ENCODE results near the gene CLCNKB. TPM values are rescaled to one million over a fixed set of nuclear protein-coding genes. Genes with fewer than 3 reads are reported as not detected.

Gene CLCNKB
- total and polyA plus RNA-seq, 2 of the 13 experiments (the other 11 are each of a cell fraction or from before 2014, with no cell fraction given), result 0.04 TPM; not detected in 1

DNA sequence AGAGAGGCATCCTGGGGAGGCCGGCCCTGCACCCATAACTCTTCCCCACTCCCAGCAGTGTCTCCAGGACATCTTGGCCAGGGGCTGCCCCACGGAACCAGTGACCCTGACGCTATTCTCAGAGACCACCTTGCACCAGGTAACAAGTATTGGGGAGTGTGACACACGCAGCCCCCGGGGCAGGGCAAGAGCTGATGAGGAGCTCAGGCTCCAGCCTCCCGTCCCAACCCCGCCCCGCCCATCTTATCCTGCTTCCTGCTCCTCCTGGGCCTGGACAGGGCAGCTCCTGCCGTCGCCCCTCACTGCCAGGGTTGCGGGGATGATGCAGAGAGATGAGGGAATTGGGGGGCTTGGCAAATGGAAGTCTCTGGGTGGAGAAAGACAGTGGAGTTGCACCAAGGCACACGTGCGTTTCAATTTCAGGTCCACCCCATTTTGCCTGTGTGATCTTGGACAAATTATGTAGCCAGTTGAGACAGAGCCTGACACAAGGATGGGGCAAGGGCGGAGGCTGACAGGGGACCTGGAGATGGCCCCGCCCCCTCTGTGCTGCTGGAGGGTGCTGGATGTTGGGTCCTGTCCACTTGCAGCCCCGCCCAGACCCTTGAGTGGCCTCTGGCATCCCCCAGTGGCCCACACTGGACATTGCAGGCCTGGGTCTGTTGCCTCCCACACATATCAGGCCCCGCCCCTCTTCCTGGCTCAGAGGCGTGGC lies 11.0 kb upstream of the CLCNKB start (continued):
- TF ChIP-seq, protein P1, sequence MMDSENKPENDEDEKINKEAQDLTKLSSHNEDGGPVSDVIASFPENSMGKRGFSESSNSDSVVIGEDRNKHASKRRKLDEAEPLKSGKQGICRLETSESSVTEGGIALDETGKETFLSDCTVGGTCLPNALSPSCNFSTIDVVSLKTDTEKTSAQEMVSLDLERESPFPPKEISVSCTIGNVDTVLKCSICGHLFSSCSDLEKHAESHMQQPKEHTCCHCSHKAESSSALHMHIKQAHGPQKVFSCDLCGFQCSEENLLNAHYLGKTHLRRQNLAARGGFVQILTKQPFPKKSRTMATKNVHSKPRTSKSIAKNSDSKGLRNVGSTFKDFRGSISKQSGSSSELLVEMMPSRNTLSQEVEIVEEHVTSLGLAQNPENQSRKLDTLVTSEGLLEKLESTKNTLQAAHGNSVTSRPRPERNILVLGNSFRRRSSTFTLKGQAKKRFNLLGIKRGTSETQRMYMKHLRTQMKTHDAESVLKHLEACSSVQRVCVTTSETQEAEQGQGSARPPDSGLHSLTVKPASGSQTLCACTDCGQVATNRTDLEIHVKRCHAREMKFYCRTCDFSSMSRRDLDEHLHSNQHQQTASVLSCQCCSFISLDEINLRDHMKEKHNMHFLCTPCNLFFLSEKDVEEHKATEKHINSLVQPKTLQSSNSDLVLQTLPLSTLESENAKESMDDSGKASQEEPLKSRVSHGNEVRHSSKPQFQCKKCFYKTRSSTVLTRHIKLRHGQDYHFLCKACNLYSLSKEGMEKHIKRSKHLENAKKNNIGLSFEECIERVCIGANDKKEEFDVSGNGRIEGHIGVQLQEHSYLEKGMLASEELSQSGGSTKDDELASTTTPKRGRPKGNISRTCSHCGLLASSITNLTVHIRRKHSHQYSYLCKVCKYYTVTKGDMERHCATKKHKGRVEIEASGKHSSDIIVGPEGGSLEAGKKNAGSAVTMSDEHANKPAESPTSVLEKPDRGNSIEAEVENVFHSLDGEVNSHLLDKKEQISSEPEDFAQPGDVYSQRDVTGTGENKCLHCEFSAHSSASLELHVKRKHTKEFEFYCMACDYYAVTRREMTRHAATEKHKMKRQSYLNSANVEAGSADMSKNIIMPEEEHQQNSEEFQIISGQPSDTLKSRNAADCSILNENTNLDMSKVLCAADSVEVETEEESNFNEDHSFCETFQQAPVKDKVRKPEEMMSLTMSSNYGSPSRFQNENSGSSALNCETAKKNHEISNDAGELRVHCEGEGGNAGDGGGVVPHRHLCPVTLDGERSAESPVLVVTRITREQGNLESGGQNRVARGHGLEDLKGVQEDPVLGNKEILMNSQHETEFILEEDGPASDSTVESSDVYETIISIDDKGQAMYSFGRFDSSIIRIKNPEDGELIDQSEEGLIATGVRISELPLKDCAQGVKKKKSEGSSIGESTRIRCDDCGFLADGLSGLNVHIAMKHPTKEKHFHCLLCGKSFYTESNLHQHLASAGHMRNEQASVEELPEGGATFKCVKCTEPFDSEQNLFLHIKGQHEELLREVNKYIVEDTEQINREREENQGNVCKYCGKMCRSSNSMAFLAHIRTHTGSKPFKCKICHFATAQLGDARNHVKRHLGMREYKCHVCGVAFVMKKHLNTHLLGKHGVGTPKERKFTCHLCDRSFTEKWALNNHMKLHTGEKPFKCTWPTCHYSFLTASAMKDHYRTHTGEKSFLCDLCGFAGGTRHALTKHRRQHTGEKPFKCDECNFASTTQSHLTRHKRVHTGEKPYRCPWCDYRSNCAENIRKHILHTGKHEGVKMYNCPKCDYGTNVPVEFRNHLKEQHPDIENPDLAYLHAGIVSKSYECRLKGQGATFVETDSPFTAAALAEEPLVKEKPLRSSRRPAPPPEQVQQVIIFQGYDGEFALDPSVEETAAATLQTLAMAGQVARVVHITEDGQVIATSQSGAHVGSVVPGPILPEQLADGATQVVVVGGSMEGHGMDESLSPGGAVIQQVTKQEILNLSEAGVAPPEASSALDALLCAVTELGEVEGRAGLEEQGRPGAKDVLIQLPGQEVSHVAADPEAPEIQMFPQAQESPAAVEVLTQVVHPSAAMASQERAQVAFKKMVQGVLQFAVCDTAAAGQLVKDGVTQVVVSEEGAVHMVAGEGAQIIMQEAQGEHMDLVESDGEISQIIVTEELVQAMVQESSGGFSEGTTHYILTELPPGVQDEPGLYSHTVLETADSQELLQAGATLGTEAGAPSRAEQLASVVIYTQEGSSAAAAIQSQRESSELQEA (CRISPR knock-in tag; IDR thresholded peaks at IDR 0.05; ENCODE audit: not compliant biosample characterization), result peak; percentile 59
- TF ChIP-seq ZNF383 (CRISPR knock-in tag; IDR thresholded peaks at IDR 0.05; ENCODE audit: borderline replicate concordance) (no peak), IKZF4 (CRISPR knock-in tag; IDR thresholded peaks at IDR 0.05; ENCODE audit: borderline replicate concordance, low read depth, not compliant biosample characterization) (no peak), ELF1 (CRISPR knock-in tag; IDR thresholded peaks at IDR 0.05) (peak; percentile 43; the same call in 1 of the 2 replicates), KDM5B (CRISPR knock-in tag; IDR thresholded peaks at IDR 0.05; ENCODE audit: borderline replicate concordance) (no peak), RARG (CRISPR knock-in tag; IDR thresholded peaks at IDR 0.05; ENCODE audit: low read depth) (no peak), ZSCAN12 (CRISPR knock-in tag; IDR thresholded peaks at IDR 0.05) (no peak)
- TF ChIP-seq, protein P2, sequence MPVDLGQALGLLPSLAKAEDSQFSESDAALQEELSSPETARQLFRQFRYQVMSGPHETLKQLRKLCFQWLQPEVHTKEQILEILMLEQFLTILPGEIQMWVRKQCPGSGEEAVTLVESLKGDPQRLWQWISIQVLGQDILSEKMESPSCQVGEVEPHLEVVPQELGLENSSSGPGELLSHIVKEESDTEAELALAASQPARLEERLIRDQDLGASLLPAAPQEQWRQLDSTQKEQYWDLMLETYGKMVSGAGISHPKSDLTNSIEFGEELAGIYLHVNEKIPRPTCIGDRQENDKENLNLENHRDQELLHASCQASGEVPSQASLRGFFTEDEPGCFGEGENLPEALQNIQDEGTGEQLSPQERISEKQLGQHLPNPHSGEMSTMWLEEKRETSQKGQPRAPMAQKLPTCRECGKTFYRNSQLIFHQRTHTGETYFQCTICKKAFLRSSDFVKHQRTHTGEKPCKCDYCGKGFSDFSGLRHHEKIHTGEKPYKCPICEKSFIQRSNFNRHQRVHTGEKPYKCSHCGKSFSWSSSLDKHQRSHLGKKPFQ (CRISPR knock-in tag; IDR thresholded peaks at IDR 0.05; ENCODE audit: insufficient replicate concordance), result no peak
- TF ChIP-seq, protein P3, sequence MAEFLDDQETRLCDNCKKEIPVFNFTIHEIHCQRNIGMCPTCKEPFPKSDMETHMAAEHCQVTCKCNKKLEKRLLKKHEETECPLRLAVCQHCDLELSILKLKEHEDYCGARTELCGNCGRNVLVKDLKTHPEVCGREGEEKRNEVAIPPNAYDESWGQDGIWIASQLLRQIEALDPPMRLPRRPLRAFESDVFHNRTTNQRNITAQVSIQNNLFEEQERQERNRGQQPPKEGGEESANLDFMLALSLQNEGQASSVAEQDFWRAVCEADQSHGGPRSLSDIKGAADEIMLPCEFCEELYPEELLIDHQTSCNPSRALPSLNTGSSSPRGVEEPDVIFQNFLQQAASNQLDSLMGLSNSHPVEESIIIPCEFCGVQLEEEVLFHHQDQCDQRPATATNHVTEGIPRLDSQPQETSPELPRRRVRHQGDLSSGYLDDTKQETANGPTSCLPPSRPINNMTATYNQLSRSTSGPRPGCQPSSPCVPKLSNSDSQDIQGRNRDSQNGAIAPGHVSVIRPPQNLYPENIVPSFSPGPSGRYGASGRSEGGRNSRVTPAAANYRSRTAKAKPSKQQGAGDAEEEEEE (CRISPR knock-in tag; IDR thresholded peaks at IDR 0.05; ENCODE audit: borderline replicate concordance), result no peak
- TF ChIP-seq, protein P4, sequence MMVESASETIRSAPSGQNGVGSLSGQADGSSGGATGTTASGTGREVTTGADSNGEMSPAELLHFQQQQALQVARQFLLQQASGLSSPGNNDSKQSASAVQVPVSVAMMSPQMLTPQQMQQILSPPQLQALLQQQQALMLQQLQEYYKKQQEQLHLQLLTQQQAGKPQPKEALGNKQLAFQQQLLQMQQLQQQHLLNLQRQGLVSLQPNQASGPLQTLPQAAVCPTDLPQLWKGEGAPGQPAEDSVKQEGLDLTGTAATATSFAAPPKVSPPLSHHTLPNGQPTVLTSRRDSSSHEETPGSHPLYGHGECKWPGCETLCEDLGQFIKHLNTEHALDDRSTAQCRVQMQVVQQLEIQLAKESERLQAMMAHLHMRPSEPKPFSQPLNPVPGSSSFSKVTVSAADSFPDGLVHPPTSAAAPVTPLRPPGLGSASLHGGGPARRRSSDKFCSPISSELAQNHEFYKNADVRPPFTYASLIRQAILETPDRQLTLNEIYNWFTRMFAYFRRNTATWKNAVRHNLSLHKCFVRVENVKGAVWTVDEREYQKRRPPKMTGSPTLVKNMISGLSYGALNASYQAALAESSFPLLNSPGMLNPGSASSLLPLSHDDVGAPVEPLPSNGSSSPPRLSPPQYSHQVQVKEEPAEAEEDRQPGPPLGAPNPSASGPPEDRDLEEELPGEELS (CRISPR knock-in tag; IDR thresholded peaks at IDR 0.05), result no peak
- TF ChIP-seq, protein P5, sequence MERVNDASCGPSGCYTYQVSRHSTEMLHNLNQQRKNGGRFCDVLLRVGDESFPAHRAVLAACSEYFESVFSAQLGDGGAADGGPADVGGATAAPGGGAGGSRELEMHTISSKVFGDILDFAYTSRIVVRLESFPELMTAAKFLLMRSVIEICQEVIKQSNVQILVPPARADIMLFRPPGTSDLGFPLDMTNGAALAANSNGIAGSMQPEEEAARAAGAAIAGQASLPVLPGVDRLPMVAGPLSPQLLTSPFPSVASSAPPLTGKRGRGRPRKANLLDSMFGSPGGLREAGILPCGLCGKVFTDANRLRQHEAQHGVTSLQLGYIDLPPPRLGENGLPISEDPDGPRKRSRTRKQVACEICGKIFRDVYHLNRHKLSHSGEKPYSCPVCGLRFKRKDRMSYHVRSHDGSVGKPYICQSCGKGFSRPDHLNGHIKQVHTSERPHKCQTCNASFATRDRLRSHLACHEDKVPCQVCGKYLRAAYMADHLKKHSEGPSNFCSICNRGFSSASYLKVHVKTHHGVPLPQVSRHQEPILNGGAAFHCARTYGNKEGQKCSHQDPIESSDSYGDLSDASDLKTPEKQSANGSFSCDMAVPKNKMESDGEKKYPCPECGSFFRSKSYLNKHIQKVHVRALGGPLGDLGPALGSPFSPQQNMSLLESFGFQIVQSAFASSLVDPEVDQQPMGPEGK (CRISPR knock-in tag; IDR thresholded peaks at IDR 0.05), result peak; percentile 62; the same call in 1 of the 2 replicates

Data from HepG2 (cell line).